Fibroblast of lung (primary cell): ENCODE measurements around the gene FREM2.

Experiments
- EZH2 ChIP-seq: IDR thresholded peaks from 2 replicates; pipeline ENCODE4 v1.5.1; 2012; ENCODE audit warnings: low read length, control low read depth, mild to moderate bottlenecking; ENCODE audit errors: missing control alignments
- TF ChIP-seq, protein P1 (sequence below), 2 donors: IDR thresholded peaks in 1 of 2; conservative IDR thresholded peaks in 1 of 2; 1 replicate in 1 of 2; 2 replicates in 1 of 2; pipeline ENCODE4 v1.5.1; 2011 to 2012; ENCODE audit warnings: low read length in 2 of 2, control low read depth in 1 of 2, inconsistent platforms in 1 of 2, low read depth in 1 of 2, mild to moderate bottlenecking in 1 of 2

DNA sequence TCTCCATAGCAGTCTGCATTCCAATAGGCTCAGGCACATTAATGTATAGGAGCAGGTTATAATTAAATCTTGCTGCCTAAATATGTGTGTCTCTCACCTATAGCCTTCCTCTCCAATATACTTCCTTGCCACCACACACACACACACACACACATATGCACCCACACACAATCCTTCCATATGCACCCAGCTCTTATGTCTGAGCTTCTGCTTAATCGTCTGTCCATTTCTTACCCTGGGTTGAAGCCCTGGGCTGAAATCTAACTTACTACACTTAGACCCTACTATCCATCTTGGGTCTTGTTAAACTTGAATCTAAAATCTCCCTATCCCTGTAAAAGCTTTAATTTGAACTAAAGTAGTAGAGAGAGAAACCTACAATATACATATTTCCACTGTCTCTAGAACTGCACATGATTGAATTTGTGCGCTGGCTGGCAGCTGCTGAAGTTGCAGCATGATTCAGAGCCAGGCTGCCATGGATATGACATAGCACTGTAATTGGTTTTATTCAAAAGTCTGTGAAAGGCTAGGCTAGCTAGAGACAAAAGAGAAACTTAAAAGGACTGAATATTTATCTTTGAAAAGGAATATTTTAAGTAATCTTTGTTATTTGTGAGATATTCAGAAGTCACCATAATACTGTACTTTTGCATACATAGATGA lies 25.7 kb upstream of the FREM2 start:
- TF ChIP-seq, protein P1, sequence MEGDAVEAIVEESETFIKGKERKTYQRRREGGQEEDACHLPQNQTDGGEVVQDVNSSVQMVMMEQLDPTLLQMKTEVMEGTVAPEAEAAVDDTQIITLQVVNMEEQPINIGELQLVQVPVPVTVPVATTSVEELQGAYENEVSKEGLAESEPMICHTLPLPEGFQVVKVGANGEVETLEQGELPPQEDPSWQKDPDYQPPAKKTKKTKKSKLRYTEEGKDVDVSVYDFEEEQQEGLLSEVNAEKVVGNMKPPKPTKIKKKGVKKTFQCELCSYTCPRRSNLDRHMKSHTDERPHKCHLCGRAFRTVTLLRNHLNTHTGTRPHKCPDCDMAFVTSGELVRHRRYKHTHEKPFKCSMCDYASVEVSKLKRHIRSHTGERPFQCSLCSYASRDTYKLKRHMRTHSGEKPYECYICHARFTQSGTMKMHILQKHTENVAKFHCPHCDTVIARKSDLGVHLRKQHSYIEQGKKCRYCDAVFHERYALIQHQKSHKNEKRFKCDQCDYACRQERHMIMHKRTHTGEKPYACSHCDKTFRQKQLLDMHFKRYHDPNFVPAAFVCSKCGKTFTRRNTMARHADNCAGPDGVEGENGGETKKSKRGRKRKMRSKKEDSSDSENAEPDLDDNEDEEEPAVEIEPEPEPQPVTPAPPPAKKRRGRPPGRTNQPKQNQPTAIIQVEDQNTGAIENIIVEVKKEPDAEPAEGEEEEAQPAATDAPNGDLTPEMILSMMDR (conservative IDR thresholded peaks at IDR 0.05 in 1 of 2, IDR thresholded peaks at IDR 0.05 in 1 of 2; ENCODE audit: low read depth in 1 of 2, low read length in 2 of 2) = no peak
- no peak for TF ChIP-seq EZH2
